HUES6 (cell line): ENCODE results near the gene FHL3.
A peak's percentile ranks its signal among the peaks of the same experiment; 100 is the strongest.

Source experiments
- H3K27ac ChIP-seq: 2 replicates; pipeline ENCODE4 v1.7.0; 2013; ENCODE audit warnings: low read depth, mild to moderate bottlenecking, low read length, inconsistent platforms
- H3K27me3 ChIP-seq: 2 replicates; pipeline ENCODE4 v1.6.1; 2013; ENCODE audit warnings: low read length; ENCODE audit not compliant: control insufficient read depth, insufficient read depth
- H3K36me3 ChIP-seq: 2 replicates; pipeline ENCODE4 v1.6.1; 2013; ENCODE audit warnings: low read length; ENCODE audit not compliant: control insufficient read depth, insufficient read depth
- H3K4me1 ChIP-seq: 2 replicates; pipeline ENCODE4 v1.6.1; 2013; ENCODE audit warnings: low read length; ENCODE audit not compliant: control insufficient read depth, insufficient read depth
- H3K4me3 ChIP-seq: 2 replicates; pipeline ENCODE4 v1.5.1; 2013; ENCODE audit warnings: low read depth, low read length
- H3K9ac ChIP-seq: one replicate; pipeline ENCODE4 v1.6.1; 2013; ENCODE audit warnings: mild to moderate bottlenecking, low read length
- H3K9me3 ChIP-seq: 2 replicates; pipeline ENCODE4 v1.6.1; 2013; ENCODE audit warnings: low read depth, low read length; ENCODE audit not compliant: control insufficient read depth, insufficient read depth

The FHL3 gene

GRCh38 chr1:38005195-38006007, at the start of gene FHL3:
TSS of gene FHL3 (minus strand) at chr1:38005514. CDS start at chr1:37999412, 6,102 bp downstream.
- Histone ChIP-seq H3K27ac (no peak within 1 kb of the TSS), H3K27me3 (no peaks in the 10 kb centered on the region), H3K9ac (peak within 1 kb of the TSS; percentile 79), H3K4me3 (peak within 1 kb of the TSS; percentile 73), H3K4me1 (peaks cover 49% of the 10 kb centered on the region), H3K36me3 (no peaks in the 10 kb centered on the region), H3K9me3 (no peaks in the 10 kb centered on the region)

DNA sequence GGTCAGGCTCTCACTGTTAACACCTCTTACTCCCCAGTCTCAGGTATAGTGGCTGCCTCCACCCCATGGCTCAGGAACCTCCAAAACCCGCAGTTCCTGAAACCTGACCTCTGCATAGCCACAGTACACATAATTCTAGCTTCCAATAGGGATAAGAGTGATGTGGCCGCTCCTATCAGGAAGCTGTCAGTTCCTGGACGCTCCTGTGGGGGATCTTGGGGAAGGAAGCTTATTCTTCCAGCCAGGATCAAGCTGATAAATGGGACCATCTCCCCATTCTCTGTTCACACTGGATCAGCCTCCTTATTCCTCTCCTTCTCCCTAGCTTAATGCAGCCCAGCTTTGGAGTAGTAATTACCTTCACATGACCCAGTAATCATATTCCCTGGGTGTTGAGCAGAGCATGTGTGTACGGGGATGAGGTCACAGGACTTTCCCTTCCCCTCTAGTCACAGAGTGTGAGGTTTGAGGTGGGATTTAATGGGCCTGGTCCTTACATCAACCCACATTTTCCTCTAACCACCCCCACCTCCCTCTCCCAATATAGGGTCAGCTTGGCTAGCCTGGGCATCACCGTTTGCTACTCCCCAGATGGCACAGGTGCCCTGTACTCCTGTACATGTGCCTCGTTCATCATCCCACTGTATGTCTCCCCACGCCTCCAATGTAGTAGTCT, 48.2 kb upstream of the FHL3 start:
- no peak overlapping the region for H3K4me3 ChIP-seq
- H3K9me3 ChIP-seq: no peaks in the 10 kb centered on the region
- H3K36me3 ChIP-seq: no peaks in the 10 kb centered on the region
- peaks cover 19% of the 10 kb centered on the region for H3K4me1 ChIP-seq
- H3K27ac ChIP-seq: no peak overlapping the region
- H3K9ac ChIP-seq: no peak overlapping the region
- peaks cover 8% of the 10 kb centered on the region for H3K27me3 ChIP-seq

DNA sequence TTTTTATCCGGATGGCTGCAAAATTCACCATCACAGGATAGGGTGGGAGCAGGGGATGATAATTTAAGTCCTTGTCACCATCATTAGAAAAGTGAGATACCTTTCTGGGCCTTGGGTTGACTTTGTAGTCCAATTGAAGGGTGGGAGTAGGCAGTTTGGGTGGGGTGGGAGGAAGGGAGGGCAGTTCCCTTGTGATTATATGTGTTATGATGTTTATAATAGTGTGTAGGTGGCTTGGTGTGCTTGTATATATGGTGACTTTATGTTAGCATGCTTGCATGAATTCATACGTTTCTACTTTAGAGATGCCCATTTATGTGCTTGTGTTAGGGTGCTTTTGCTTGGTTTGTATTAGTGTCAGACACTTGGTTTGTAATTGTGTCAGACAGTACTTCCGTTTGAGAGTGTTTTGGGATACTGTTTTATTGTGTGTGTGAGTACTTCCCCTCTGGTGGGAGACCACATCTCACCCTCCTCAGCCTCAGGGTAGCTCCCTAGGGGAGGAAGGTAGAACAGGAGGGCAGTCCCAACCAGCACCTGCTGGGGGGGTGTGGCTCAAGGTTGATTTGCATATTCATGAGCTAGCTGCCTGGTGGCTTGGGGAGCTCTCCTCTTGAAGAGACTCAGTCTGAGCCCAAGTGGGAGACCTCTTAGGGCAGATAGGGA, 47.6 kb upstream of the FHL3 start:
- H3K9ac ChIP-seq: no peak overlapping the region
- H3K4me3 ChIP-seq: no peak overlapping the region
- H3K36me3 ChIP-seq: no peaks in the 10 kb centered on the region
- peaks cover 14% of the 10 kb centered on the region for H3K27me3 ChIP-seq
- H3K4me1 ChIP-seq: peaks cover 22% of the 10 kb centered on the region
- H3K9me3 ChIP-seq: no peaks in the 10 kb centered on the region
- no peak overlapping the region for H3K27ac ChIP-seq

GRCh38 chr1:38051079-38051543, 45.8 kb upstream of the FHL3 start:
- no peak overlapping the region for H3K27ac ChIP-seq
- peaks cover 28% of the 10 kb centered on the region for H3K27me3 ChIP-seq
- peaks cover 28% of the 10 kb centered on the region for H3K4me1 ChIP-seq
- no peaks in the 10 kb centered on the region for H3K9me3 ChIP-seq
- no peak overlapping the region for H3K9ac ChIP-seq
- H3K36me3 ChIP-seq: no peaks in the 10 kb centered on the region
- no peak overlapping the region for H3K4me3 ChIP-seq

- Histone ChIP-seq H3K36me3 (no peaks in the 10 kb centered on the region), H3K9me3 (no peaks in the 10 kb centered on the region), H3K4me3 (no peak overlapping the region), H3K27ac (no peak overlapping the region), H3K4me1 (peaks cover 31% of the 10 kb centered on the region), H3K9ac (no peak overlapping the region), H3K27me3 (peaks cover 33% of the 10 kb centered on the region)
Measured at GRCh38 chr1:38050397-38051078, 45.2 kb upstream of the FHL3 start.

GRCh38 chr1:38047603-38048141, 42.4 kb upstream of the FHL3 start:
- peak overlapping the region; percentile 38 for H3K9ac ChIP-seq
- H3K4me1 ChIP-seq: peaks cover 26% of the 10 kb centered on the region
- no peaks in the 10 kb centered on the region for H3K36me3 ChIP-seq
- H3K4me3 ChIP-seq: peak overlapping the region; percentile 80
- no peaks in the 10 kb centered on the region for H3K9me3 ChIP-seq
- peaks cover 62% of the 10 kb centered on the region for H3K27me3 ChIP-seq
- no peak overlapping the region for H3K27ac ChIP-seq

GRCh38 chr1:38046884-38047602, 41.7 kb upstream of the FHL3 start:
- no peak overlapping the region for H3K27ac ChIP-seq
- no peaks in the 10 kb centered on the region for H3K36me3 ChIP-seq
- H3K27me3 ChIP-seq: peaks cover 68% of the 10 kb centered on the region
- H3K4me1 ChIP-seq: peaks cover 26% of the 10 kb centered on the region
- peak overlapping the region; percentile 38 for H3K9ac ChIP-seq
- H3K4me3 ChIP-seq: peak overlapping the region; percentile 80
- H3K9me3 ChIP-seq: no peaks in the 10 kb centered on the region

DNA sequence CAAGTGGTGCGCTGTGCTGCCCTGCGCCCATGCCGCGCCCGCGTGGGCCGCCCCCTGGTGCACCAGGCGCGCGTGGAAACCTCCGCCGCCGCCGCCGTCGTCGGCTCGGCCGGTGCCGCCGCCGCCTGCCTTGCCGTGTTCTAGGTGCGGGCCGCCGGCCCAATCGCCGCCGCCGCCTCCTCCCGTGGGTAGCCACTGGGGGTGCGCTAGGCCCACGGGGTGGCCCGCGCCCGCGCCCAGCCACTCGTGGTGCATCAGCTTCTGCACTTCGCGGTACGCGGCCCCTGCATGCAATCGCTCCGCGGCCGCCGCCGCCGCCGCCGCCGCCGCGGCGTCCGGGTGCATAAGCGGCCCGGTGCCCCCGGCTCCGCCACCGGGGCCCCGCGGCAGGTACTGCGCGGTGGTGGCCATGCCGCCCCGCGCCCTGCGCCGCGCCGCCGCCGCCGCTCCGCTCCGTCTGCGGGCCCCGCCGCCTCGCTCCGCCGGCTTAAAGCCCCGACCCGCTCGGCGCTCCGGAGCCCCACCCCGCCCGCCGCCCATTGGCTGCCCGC, 41.1 kb upstream of the FHL3 start, which contains the start of gene POU3F1:
Gene POU3F1 (minus strand): TSS at position 461 of the 551 bp plus-strand sequence. CDS start 50 bp downstream, at position 411.
- H3K9ac ChIP-seq: peak within 1 kb of the TSS; percentile 38
- H3K4me1 ChIP-seq: peaks cover 26% of the 10 kb centered on the region
- peak within 1 kb of the TSS; percentile 80 for H3K4me3 ChIP-seq
- no peaks in the 10 kb centered on the region for H3K9me3 ChIP-seq
- H3K36me3 ChIP-seq: no peaks in the 10 kb centered on the region
- H3K27ac ChIP-seq: no peak within 1 kb of the TSS
- peaks cover 71% of the 10 kb centered on the region for H3K27me3 ChIP-seq

DNA sequence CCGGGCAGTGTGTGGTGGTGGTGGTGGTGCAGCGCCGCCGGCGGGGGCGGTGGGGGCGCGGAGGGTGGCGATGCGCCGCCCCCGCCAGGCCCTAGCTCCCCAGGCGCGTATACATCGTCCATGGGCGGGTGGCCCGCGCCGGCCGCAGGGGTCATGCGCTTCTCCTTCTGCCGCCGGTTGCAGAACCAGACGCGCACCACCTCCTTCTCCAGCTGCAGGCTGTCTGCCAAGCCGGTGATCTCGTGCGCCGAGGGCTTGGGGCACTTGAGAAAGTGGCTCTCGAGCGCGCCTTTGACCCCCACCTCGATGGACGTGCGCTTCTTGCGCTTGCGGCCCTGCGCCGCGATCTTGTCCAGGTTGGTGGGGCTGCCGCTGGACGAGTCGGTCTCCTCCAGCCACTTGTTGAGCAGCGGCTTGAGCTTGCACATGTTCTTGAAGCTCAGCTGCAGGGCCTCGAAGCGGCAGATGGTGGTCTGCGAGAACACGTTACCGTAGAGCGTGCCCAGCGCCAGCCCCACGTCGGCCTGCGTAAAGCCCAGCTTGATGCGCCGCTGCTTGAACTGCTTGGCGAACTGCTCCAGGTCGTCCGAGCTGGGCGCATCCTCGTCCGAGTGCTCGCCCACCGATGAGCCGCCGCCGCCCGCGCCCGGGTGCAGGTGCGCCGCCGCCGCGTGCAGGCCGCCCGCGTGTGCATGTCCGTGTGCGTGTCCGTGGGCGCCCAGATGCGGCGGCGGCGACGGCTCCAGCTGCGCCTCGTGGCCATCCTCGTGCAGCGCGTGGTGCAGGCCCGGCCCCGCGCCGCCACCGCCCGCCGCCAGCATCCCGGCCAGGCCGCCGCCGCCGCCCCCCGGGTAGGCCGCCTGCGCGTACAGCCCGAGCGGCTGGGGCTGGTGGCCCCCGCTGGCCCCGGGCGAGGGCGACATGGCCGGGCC, 40.4 kb upstream of the FHL3 start:
- Histone ChIP-seq H3K9ac (no peak overlapping the region), H3K4me3 (peak overlapping the region; percentile 62), H3K27me3 (peaks cover 75% of the 10 kb centered on the region), H3K36me3 (no peaks in the 10 kb centered on the region), H3K4me1 (peaks cover 24% of the 10 kb centered on the region), H3K27ac (no peak overlapping the region), H3K9me3 (no peaks in the 10 kb centered on the region)
